ENCODE results near the gene MEIS2.

The MEIS2 gene

GRCh38 chr15:37041836-37042235, 58.5 kb downstream of the MEIS2 start:
- TF ChIP-seq TCF12 (IDR thresholded peaks at IDR 0.05; ENCODE audit: low read depth) (no peak), EP300 (IDR thresholded peaks at IDR 0.05; ENCODE audit: borderline replicate concordance) (no peak), USF1 (IDR thresholded peaks at IDR 0.05) (no peak), TEAD4 (IDR thresholded peaks at IDR 0.05) (no peak), CREB1 (IDR thresholded peaks at IDR 0.05; ENCODE audit: low read depth) (no peak), YY1 (IDR thresholded peaks at IDR 0.05; ENCODE audit: low read depth) (no peak), ZBTB7A (IDR thresholded peaks at IDR 0.05; ENCODE audit: low read depth) (no peak), FOXM1 (IDR thresholded peaks at IDR 0.05; ENCODE audit: borderline replicate concordance, low read depth) (no peak), EGR1 (IDR thresholded peaks at IDR 0.05) (no peak), RAD21 (IDR thresholded peaks at IDR 0.05; ENCODE audit: low read depth) (no peak), NFIC (IDR thresholded peaks at IDR 0.05) (no peak), TAF1 (IDR thresholded peaks at IDR 0.05; ENCODE audit: low read depth) (no peak), CEBPB (IDR thresholded peaks at IDR 0.05) (no peak)
- TF ChIP-seq, protein P1, sequence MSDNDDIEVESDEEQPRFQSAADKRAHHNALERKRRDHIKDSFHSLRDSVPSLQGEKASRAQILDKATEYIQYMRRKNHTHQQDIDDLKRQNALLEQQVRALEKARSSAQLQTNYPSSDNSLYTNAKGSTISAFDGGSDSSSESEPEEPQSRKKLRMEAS (IDR thresholded peaks at IDR 0.05), result no peak
- TF ChIP-seq, protein P2, sequence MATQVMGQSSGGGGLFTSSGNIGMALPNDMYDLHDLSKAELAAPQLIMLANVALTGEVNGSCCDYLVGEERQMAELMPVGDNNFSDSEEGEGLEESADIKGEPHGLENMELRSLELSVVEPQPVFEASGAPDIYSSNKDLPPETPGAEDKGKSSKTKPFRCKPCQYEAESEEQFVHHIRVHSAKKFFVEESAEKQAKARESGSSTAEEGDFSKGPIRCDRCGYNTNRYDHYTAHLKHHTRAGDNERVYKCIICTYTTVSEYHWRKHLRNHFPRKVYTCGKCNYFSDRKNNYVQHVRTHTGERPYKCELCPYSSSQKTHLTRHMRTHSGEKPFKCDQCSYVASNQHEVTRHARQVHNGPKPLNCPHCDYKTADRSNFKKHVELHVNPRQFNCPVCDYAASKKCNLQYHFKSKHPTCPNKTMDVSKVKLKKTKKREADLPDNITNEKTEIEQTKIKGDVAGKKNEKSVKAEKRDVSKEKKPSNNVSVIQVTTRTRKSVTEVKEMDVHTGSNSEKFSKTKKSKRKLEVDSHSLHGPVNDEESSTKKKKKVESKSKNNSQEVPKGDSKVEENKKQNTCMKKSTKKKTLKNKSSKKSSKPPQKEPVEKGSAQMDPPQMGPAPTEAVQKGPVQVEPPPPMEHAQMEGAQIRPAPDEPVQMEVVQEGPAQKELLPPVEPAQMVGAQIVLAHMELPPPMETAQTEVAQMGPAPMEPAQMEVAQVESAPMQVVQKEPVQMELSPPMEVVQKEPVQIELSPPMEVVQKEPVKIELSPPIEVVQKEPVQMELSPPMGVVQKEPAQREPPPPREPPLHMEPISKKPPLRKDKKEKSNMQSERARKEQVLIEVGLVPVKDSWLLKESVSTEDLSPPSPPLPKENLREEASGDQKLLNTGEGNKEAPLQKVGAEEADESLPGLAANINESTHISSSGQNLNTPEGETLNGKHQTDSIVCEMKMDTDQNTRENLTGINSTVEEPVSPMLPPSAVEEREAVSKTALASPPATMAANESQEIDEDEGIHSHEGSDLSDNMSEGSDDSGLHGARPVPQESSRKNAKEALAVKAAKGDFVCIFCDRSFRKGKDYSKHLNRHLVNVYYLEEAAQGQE (IDR thresholded peaks at IDR 0.05; ENCODE audit: low read depth), result no peak

DNA sequence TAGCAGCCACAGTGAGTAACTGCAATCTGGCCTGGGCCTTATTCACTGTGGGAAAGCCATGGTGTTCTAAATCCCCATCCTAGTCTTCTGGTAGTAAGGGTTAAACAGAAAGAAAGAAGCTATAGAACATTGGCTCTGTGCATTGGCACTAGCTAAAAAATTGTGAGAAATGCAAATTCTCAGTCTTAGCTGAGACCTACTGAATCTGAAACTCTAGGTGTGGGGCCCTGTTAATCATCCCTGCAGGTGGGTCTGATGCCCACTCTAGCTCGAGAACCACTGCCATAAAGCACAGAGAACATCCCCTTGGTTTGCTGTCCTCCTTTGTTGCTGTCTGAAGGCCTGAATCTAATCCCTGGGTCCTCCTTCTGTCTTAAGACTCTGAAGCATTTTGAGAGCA, 59.3 kb downstream of the MEIS2 start:
- TF ChIP-seq, protein P1 (IDR thresholded peaks at IDR 0.05), result no peak
- no peak for TF ChIP-seq YY1 (IDR thresholded peaks at IDR 0.05; ENCODE audit: low read depth)
- no peak for TF ChIP-seq EP300 (IDR thresholded peaks at IDR 0.05; ENCODE audit: borderline replicate concordance)
- no peak for TF ChIP-seq TAF1 (IDR thresholded peaks at IDR 0.05; ENCODE audit: low read depth)
- TF ChIP-seq TCF12 (IDR thresholded peaks at IDR 0.05; ENCODE audit: low read depth), result no peak
- TF ChIP-seq, protein P2 (IDR thresholded peaks at IDR 0.05; ENCODE audit: low read depth), result no peak

DNA sequence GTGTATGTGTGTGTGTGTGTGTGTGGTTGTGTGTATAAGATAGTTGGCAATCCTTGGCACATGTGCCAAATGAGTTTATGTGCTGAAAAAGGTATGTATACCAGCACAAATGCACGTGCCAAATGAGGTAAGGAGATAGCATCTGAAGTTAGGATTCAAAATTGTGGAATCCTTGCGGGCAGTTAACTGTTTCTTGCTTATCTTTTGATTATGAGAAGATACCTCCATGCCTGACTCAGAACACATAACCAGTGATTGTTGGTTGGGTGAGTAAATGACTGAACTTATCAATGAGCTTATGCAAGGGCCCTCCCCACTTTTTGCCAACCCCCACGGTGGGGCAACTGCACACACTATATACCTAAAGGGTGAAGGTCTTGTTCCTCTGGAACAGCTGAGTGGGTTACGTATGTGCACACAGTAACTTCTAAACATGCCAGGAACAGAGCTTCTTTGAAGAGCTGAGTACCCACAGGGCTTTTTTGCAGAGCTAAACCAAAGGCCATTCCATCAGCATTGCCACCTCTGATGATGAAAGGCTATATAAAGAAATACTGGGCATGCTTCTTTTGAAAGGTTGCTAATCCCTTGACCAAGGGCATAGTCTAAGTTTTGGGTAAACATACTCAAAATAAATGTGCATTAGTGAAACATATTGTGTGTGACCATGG, 60.1 kb downstream of the MEIS2 start:
- TF ChIP-seq EGR1 (IDR thresholded peaks at IDR 0.05) (no peak), USF1 (IDR thresholded peaks at IDR 0.05) (no peak), CEBPB (IDR thresholded peaks at IDR 0.05) (no peak), RAD21 (IDR thresholded peaks at IDR 0.05; ENCODE audit: low read depth) (no peak)

- no peak for TF ChIP-seq CREB1 (IDR thresholded peaks at IDR 0.05; ENCODE audit: low read depth)
- TF ChIP-seq CEBPB (IDR thresholded peaks at IDR 0.05), result no peak
- TF ChIP-seq EGR1 (IDR thresholded peaks at IDR 0.05), result no peak
- TF ChIP-seq TCF12 (IDR thresholded peaks at IDR 0.05; ENCODE audit: low read depth), result no peak
- TF ChIP-seq NFIC (IDR thresholded peaks at IDR 0.05), result no peak
- TF ChIP-seq YY1 (IDR thresholded peaks at IDR 0.05; ENCODE audit: low read depth), result no peak
- TF ChIP-seq USF1 (IDR thresholded peaks at IDR 0.05), result no peak
- TF ChIP-seq RAD21 (IDR thresholded peaks at IDR 0.05; ENCODE audit: low read depth), result no peak
- TF ChIP-seq ZBTB7A (IDR thresholded peaks at IDR 0.05; ENCODE audit: low read depth), result no peak
- TF ChIP-seq, protein P1 (IDR thresholded peaks at IDR 0.05), result no peak
- TF ChIP-seq, protein P2 (IDR thresholded peaks at IDR 0.05; ENCODE audit: low read depth), result no peak
These were observed 61.6 kb downstream of the MEIS2 start for GRCh38 chr15:37038716-37039106.

Measured in Ishikawa (cell line).